ENCODE data around the gene CCDC192. TPM values are rescaled to one million over a fixed set of nuclear protein-coding genes. Genes with fewer than 3 reads are reported as not detected.

CCDC192 gene
- total RNA-seq, 1 donor from 2014 or later = 0.26 TPM

DNA sequence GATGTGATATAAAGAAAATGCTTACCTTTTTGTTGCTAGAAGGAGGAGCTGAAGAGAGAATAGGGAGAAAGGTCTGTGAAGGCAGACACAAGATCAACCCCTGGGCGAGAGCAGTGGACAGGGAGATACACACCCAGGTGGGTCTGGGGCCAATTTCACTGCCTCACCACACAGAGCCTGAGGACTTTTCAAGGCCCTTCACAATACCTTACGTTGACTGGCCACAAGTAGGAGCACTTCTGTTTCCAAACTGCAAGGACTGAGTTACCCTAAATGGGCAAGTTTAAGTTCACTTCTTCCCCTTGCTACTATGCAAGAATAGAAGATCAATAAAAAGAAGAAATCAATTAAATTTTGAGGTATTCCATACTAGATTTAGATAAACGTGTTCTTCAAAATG lies 205.9 kb downstream of the CCDC192 start:
- H3K4me3 Mint-ChIP-seq (ENCODE audit: unreplicated experiment) = no peak overlapping the region
- no peaks in the 10 kb centered on the region for H3K36me3 Mint-ChIP-seq (ENCODE audit: low read depth, unreplicated experiment)
- peaks cover 2% of the 10 kb centered on the region for H3K27me3 Mint-ChIP-seq (ENCODE audit: unreplicated experiment)
- peak; percentile 40 for DNase-seq (ENCODE audit: low spot score)
- H3K9me3 Mint-ChIP-seq (ENCODE audit: unreplicated experiment) = no peaks in the 10 kb centered on the region
- TF ChIP-seq, protein P1, sequence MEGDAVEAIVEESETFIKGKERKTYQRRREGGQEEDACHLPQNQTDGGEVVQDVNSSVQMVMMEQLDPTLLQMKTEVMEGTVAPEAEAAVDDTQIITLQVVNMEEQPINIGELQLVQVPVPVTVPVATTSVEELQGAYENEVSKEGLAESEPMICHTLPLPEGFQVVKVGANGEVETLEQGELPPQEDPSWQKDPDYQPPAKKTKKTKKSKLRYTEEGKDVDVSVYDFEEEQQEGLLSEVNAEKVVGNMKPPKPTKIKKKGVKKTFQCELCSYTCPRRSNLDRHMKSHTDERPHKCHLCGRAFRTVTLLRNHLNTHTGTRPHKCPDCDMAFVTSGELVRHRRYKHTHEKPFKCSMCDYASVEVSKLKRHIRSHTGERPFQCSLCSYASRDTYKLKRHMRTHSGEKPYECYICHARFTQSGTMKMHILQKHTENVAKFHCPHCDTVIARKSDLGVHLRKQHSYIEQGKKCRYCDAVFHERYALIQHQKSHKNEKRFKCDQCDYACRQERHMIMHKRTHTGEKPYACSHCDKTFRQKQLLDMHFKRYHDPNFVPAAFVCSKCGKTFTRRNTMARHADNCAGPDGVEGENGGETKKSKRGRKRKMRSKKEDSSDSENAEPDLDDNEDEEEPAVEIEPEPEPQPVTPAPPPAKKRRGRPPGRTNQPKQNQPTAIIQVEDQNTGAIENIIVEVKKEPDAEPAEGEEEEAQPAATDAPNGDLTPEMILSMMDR (IDR thresholded peaks at IDR 0.05; ENCODE audit: unreplicated experiment) = peak; percentile 59
- peaks cover 7% of the 10 kb centered on the region for H3K4me1 Mint-ChIP-seq (ENCODE audit: unreplicated experiment)
- no peak overlapping the region for H3K27ac Mint-ChIP-seq (ENCODE audit: unreplicated experiment)

DNA sequence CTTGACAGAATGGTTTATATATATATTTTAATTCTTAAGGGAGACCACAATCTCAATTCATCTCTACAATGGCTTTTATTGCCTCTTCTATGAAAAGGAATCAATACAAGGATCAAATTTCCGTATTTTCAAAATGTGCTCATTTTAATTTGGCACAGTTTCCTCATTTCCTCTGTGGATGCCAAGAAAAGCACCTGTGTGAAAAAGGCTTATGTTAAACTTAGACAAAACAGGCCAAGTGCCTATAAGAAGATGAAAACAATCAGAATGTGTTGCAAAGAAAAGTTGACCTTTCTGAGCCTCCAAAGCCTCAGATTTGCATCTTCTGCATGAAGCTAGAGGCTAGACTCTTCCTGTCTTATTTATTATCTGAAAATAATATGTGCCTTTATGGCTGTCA lies 206.6 kb downstream of the CCDC192 start:
- no peak overlapping the region for H3K4me3 Mint-ChIP-seq (ENCODE audit: unreplicated experiment)
- DNase-seq (ENCODE audit: low spot score) = no peak
- no peaks in the 10 kb centered on the region for H3K36me3 Mint-ChIP-seq (ENCODE audit: low read depth, unreplicated experiment)
- H3K27ac Mint-ChIP-seq (ENCODE audit: unreplicated experiment) = no peak overlapping the region
- TF ChIP-seq, protein P1 (IDR thresholded peaks at IDR 0.05; ENCODE audit: unreplicated experiment) = no peak
- no peaks in the 10 kb centered on the region for H3K9me3 Mint-ChIP-seq (ENCODE audit: unreplicated experiment)
- peaks cover 7% of the 10 kb centered on the region for H3K4me1 Mint-ChIP-seq (ENCODE audit: unreplicated experiment)
- H3K27me3 Mint-ChIP-seq (ENCODE audit: unreplicated experiment) = peaks cover 2% of the 10 kb centered on the region

DNA sequence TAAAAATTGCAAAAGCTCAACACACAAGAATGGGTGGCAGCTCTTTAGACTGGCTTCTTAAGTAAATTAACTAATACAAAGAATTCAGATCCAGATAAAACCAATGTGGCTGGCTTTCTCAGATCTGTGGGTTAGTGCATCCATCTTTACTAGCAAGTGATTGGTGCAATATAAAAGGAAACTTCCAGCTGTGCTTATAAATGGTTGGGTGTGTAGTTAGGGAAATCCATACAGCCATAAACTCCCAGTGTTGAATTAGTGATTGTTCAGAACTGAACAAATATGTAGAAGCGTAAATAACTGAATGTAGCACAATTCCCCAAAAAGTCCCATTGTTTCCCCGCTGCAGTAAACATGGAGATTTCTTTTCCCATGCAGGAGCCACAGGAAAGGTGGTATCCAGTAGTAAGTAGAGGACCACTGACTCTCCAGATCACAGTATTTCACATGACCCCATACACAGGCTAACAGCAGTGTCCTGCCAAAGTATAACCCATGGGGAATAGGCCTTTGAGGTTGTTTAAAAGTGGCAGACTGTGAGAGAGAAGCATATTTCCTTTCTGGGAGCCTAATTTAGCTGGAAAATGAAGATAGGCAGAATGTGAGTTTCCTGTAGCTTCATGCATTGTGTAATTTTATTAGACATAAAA lies 207.2 kb downstream of the CCDC192 start:
- DNase-seq (ENCODE audit: low spot score) = no peak
- peaks cover 7% of the 10 kb centered on the region for H3K4me1 Mint-ChIP-seq (ENCODE audit: unreplicated experiment)
- TF ChIP-seq, protein P1 (IDR thresholded peaks at IDR 0.05; ENCODE audit: unreplicated experiment) = no peak
- H3K4me3 Mint-ChIP-seq (ENCODE audit: unreplicated experiment) = no peak overlapping the region
- H3K9me3 Mint-ChIP-seq (ENCODE audit: unreplicated experiment) = no peaks in the 10 kb centered on the region
- no peaks in the 10 kb centered on the region for H3K36me3 Mint-ChIP-seq (ENCODE audit: low read depth, unreplicated experiment)
- H3K27ac Mint-ChIP-seq (ENCODE audit: unreplicated experiment) = no peak overlapping the region
- peaks cover 2% of the 10 kb centered on the region for H3K27me3 Mint-ChIP-seq (ENCODE audit: unreplicated experiment)

DNA sequence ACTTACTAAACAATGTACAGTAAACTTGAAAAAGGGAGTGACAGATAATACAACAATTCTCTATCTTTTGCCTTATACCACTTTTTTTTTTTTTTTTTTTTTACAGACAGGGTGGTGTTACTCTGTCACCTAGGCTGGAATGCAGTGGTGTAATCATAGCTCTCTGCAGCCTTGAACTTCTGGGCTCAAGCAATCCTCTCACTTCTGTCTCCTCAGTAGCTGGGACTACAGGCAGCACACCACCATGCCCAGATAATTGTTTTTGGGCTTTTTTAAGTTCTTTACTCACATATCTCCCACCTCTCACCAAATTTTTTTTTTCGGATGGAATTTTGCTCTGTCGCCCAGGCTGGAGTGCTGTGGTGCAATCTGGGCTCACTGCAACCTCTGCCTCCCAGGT lies 208.4 kb downstream of the CCDC192 start:
- no peak for DNase-seq (ENCODE audit: low spot score)
- no peaks in the 10 kb centered on the region for H3K9me3 Mint-ChIP-seq (ENCODE audit: unreplicated experiment)
- peaks cover 2% of the 10 kb centered on the region for H3K27me3 Mint-ChIP-seq (ENCODE audit: unreplicated experiment)
- H3K36me3 Mint-ChIP-seq (ENCODE audit: low read depth, unreplicated experiment) = no peaks in the 10 kb centered on the region
- no peak overlapping the region for H3K27ac Mint-ChIP-seq (ENCODE audit: unreplicated experiment)
- TF ChIP-seq, protein P1 (IDR thresholded peaks at IDR 0.05; ENCODE audit: unreplicated experiment) = no peak
- no peak overlapping the region for H3K4me3 Mint-ChIP-seq (ENCODE audit: unreplicated experiment)
- H3K4me1 Mint-ChIP-seq (ENCODE audit: unreplicated experiment) = peaks cover 7% of the 10 kb centered on the region

DNA sequence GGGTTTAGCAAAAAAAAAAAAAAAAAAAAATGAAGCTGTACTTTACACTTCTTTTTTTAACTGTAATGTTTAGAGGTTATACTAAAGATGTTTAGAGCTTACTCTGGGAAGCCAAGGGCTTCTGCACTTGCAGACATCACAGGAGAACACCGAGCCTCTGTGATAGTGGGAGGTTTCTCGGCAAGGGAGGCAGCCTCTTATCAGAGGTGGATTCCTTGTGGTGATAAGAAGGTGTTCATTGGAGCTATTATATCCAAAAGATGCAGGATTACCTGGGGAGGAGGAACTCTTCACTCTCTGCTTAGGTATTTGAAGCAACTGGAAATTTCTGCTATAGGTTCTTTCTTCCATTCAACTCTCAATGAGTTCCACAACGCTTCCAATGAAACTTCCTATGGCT lies 209.2 kb downstream of the CCDC192 start:
- Mint-ChIP-seq H3K27ac (ENCODE audit: unreplicated experiment) (no peak overlapping the region), H3K27me3 (ENCODE audit: unreplicated experiment) (peaks cover 2% of the 10 kb centered on the region), H3K4me3 (ENCODE audit: unreplicated experiment) (no peak overlapping the region), H3K9me3 (ENCODE audit: unreplicated experiment) (no peaks in the 10 kb centered on the region), H3K4me1 (ENCODE audit: unreplicated experiment) (peaks cover 7% of the 10 kb centered on the region), H3K36me3 (ENCODE audit: low read depth, unreplicated experiment) (no peaks in the 10 kb centered on the region)
- DNase-seq (ENCODE audit: low spot score) = no peak
- TF ChIP-seq, protein P1 (IDR thresholded peaks at IDR 0.05; ENCODE audit: unreplicated experiment) = no peak
